ENCODE results near the gene GABRG1. TPM values are rescaled to one million over a fixed set of nuclear protein-coding genes. Genes with fewer than 3 reads are reported as not detected.

The GABRG1 gene
- total RNA-seq, 1 experiment from 2014 or later = not detected

GRCh38 chr4:45989775-45990174 is 134.1 kb downstream of the GABRG1 start:
- intact Hi-C loops (cut with micrococcal nuclease) = no loop called here
- H4K20me1 ChIP-seq (ENCODE audit: low read length) = no peaks in the 10 kb centered on the region
- no peaks in the 10 kb centered on the region for H3K27me3 ChIP-seq (ENCODE audit: low read length)
- no peaks in the 10 kb centered on the region for H3K79me2 ChIP-seq (ENCODE audit: low read length)
- BruUV-seq (replicated peaks) = no TSS peak
- DNase-seq (no peak), ATAC-seq (no peak)
- ChIA-PET CTCF (no interaction called here), POLR2A (ENCODE audit: unreplicated experiment) (no interaction called here)
- no peaks in the 10 kb centered on the region for H3F3A ChIP-seq (ENCODE audit: low read length, unreplicated experiment)
- no peaks in the 10 kb centered on the region for H3K36me3 ChIP-seq (ENCODE audit: low read depth, low read length)
- H3K9me3 ChIP-seq (ENCODE audit: low read length) = no peaks in the 10 kb centered on the region
- H3K27ac ChIP-seq (ENCODE audit: low read length) = no peak overlapping the region
- no peak overlapping the region for H3K4me3 ChIP-seq (ENCODE audit: low read length)
- H3K4me2 ChIP-seq (ENCODE audit: low read length) = no peak overlapping the region
- H3K9me2 ChIP-seq (replicated peaks; ENCODE audit: low read length) = no peaks in the 10 kb centered on the region
- no peak overlapping the region for H2AFZ ChIP-seq (ENCODE audit: low read length)
- no peak overlapping the region for H3K9ac ChIP-seq (ENCODE audit: low read length)
- no peak for TF ChIP-seq EZH2 (IDR thresholded peaks at IDR 0.05; ENCODE audit: low read length, unreplicated experiment)
- TF ChIP-seq CTCF (conservative IDR thresholded peaks at IDR 0.05; ENCODE audit: low read depth, low read length) = no peak
- no peak for TF ChIP-seq EZH2phosphoT487 (IDR thresholded peaks at IDR 0.05; ENCODE audit: borderline replicate concordance, low read length)
- H3K4me1 ChIP-seq (ENCODE audit: insufficient read depth, low read length) = no peaks in the 10 kb centered on the region

GRCh38 chr4:45987858-45988257 is 136.0 kb downstream of the GABRG1 start:
- no peak overlapping the region for H2AFZ ChIP-seq (ENCODE audit: low read length)
- H3K9me3 ChIP-seq (ENCODE audit: low read length) = no peaks in the 10 kb centered on the region
- H3K36me3 ChIP-seq (ENCODE audit: low read depth, low read length) = no peaks in the 10 kb centered on the region
- H3K4me1 ChIP-seq (ENCODE audit: insufficient read depth, low read length) = no peaks in the 10 kb centered on the region
- DNase-seq (no peak), ATAC-seq (no peak)
- H3K4me2 ChIP-seq (ENCODE audit: low read length) = no peak overlapping the region
- no peaks in the 10 kb centered on the region for H3K27me3 ChIP-seq (ENCODE audit: low read length)
- H3K79me2 ChIP-seq (ENCODE audit: low read length) = no peaks in the 10 kb centered on the region
- POLR2A ChIA-PET (ENCODE audit: unreplicated experiment) = no interaction called here
- no peak overlapping the region for H3K9ac ChIP-seq (ENCODE audit: low read length)
- no TSS peak for BruUV-seq (replicated peaks)
- CTCF ChIA-PET = no interaction called here
- H3F3A ChIP-seq (ENCODE audit: low read length, unreplicated experiment) = no peaks in the 10 kb centered on the region
- no peak overlapping the region for H3K4me3 ChIP-seq (ENCODE audit: low read length)
- intact Hi-C loops (cut with micrococcal nuclease) = no loop called here
- no peaks in the 10 kb centered on the region for H3K9me2 ChIP-seq (replicated peaks; ENCODE audit: low read length)
- no peaks in the 10 kb centered on the region for H4K20me1 ChIP-seq (ENCODE audit: low read length)
- TF ChIP-seq EZH2phosphoT487 (IDR thresholded peaks at IDR 0.05; ENCODE audit: borderline replicate concordance, low read length) (no peak), EZH2 (IDR thresholded peaks at IDR 0.05; ENCODE audit: low read length, unreplicated experiment) (no peak)
- no peak overlapping the region for H3K27ac ChIP-seq (ENCODE audit: low read length)
